Activated naive CD4-positive, alpha-beta T cell treated with anti-CD3 and anti-CD28 coated beads, Interleukin-2, amount 50 U/mL, for 72 hours (primary cell): Measurements from ENCODE around the gene EPHA8. TPM values are rescaled to one million over a fixed set of nuclear protein-coding genes. Genes with fewer than 3 reads are reported as not detected.

Experiments used
- ATAC-seq, 2 donors: fragments of 150-1000 bp; cut with Tn5 transposase; 2 replicates each; pipeline ENCODE4 v1.10.0; 2021; ENCODE audit warnings: mild to moderate bottlenecking in 2 of 2, moderate library complexity in 2 of 2
- DNase-seq, 2 donors: peaks; one replicate each; pipeline ENCODE4 v3.0.0; 2021 to 2022; ENCODE audit warnings: low spot score in 2 of 2
- H3K27ac Mint-ChIP-seq, 2 donors: one replicate each; pipeline ENCODE4 v1.8.0; 2022; ENCODE audit warnings: mild to moderate bottlenecking in 2 of 2, mixed read lengths in 2 of 2
- H3K36me3 Mint-ChIP-seq, 2 donors: one replicate each; pipeline ENCODE4 v1.8.0; 2022; ENCODE audit warnings: mixed read lengths in 2 of 2
- H3K9me3 Mint-ChIP-seq, 2 donors: one replicate each; pipeline ENCODE4 v1.8.0; 2022; ENCODE audit warnings: mixed read lengths in 2 of 2
- total RNA-seq, 2 donors: library from RNA; stranded (reverse); gene quantifications; one replicate each; pipeline ENCODE4 v1.2.3, GENCODE V29; 2022

EPHA8 gene
- total RNA-seq, 2 donors from 2014 or later = not detected

DNA sequence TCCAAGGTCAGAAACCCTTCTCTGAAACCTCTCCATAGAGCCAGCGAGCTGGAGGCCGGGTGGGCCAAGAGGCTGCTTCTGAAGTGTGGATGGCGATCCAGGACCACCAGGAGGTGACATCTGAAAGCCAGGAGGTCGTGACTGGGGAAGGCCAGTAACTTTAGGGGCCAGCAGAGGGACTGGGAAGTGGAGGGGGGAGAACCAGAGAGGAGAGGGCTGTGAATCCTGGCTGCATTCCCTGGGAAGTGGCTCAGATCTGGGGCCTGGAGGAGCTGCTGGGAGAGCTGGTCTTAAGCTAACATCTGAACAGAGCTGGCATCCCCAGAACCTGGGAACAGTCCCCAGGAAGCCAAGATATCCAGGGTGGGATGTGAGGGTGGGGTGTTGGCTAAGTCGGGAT is 11.3 kb upstream of the EPHA8 start:
- H3K27ac Mint-ChIP-seq = no peak overlapping the region
- H3K9me3 Mint-ChIP-seq = no peaks in the 10 kb centered on the region
- DNase-seq (no peak), ATAC-seq (no peak)
- H3K36me3 Mint-ChIP-seq = no peaks in the 10 kb centered on the region

GRCh38 chr1:22553104-22553880 is 10.0 kb upstream of the EPHA8 start:
- DNase-seq = no peak
- Mint-ChIP-seq H3K27ac (peak overlapping the region in 1 of 2 donors; percentile 53), H3K36me3 (no peaks in the 10 kb centered on the region), H3K9me3 (no peaks in the 10 kb centered on the region)
- ATAC-seq = no peak

DNA sequence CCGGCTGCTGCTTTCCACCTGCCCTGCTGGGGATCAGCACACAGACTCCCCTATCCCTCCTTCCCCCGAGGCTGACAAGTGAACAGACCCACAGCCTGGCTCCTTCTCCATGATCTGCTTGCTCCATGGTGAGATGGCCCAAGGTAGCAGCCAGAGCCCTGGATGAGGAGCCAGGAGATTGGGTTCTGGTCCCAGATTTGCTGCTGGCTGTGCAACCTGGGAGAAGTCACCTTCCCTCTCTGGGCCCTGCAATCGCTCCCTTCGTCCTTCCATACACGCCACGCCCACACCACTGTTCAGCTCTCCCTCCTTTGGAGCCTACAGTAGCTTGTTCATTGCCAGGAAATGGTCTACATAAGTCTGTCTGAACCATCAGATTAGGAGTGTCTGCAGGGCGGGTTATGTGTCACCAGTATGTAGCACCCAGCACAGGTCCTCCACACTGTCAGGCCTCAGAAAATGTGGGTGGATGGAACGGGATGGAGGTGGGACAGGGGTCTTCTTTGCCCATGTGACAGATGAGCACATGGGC is 9.2 kb upstream of the EPHA8 start:
- Mint-ChIP-seq H3K9me3 (no peaks in the 10 kb centered on the region), H3K36me3 (no peaks in the 10 kb centered on the region), H3K27ac (no peak overlapping the region)
- no peak for ATAC-seq
- no peak for DNase-seq

DNA sequence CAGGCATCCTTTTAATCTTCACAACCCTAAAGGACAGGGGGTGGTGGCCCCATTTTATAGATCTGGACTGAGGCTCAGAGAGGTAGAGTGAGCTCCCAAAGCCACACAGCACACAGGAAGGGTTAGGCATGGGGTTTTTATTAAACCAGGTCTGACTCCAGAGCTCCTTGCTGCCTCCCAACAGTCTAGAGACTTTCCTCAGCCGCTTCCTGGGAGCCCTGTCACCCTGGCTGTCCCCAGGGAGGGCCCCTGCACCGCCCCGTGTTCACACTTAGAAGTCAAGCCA is 8.0 kb upstream of the EPHA8 start:
- ATAC-seq (no peak), DNase-seq (no peak)
- no peaks in the 10 kb centered on the region for H3K9me3 Mint-ChIP-seq
- no peak overlapping the region for H3K27ac Mint-ChIP-seq
- no peaks in the 10 kb centered on the region for H3K36me3 Mint-ChIP-seq

- ATAC-seq (no peak), DNase-seq (no peak)
- no peaks in the 10 kb centered on the region for H3K36me3 Mint-ChIP-seq
- no peak overlapping the region for H3K27ac Mint-ChIP-seq
- H3K9me3 Mint-ChIP-seq = no peaks in the 10 kb centered on the region
Observed at GRCh38 chr1:22556391-22557104, 6.7 kb upstream of the EPHA8 start.

DNA sequence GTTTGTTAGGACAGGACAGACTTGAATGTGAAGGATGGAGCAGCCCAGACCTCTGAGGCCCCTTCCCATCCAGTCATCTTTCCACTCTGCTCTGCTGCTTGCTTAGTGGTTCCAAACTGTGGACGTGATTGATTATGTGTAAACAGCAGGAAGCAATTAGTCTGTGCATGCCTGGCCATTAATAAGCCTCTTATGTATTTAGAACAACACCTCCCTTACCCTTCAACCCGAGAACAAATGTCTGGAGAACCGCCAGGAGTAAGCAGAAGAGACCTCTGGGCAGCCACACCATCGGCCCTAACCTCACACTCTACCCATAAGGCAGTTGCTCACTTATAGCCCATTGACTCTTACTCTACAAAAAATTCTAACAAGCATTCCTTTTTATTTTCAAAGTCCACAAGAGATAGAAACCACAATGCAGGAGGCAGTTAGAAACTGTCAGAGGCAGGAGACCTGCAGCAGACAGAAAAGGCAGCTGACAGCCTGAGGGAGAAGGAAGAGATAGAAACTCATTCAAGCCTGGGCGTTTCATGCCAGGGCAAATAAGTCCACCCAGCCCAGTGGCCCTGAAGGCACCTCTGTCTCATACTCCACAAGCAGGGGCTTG is 5.8 kb upstream of the EPHA8 start:
- no peak overlapping the region for H3K27ac Mint-ChIP-seq
- ATAC-seq = no peak

GRCh38 chr1:22563671-22564602 is 648 bp downstream of the EPHA8 start:
- H3K36me3 Mint-ChIP-seq = no peaks in the 10 kb centered on the region
- no peak overlapping the region for H3K27ac Mint-ChIP-seq
- no peaks in the 10 kb centered on the region for H3K9me3 Mint-ChIP-seq
- no peak for ATAC-seq
- no peak for DNase-seq

More for the DNA sequence above, 5.8 kb upstream of the EPHA8 start:
- no peaks in the 10 kb centered on the region for H3K9me3 Mint-ChIP-seq
- no peaks in the 10 kb centered on the region for H3K36me3 Mint-ChIP-seq
- DNase-seq = no peak

- DNase-seq = no peak
- no peaks in the 10 kb centered on the region for H3K36me3 Mint-ChIP-seq
- no peak for ATAC-seq
- H3K27ac Mint-ChIP-seq = no peak overlapping the region
- H3K9me3 Mint-ChIP-seq = no peaks in the 10 kb centered on the region
Observed at GRCh38 chr1:22566161-22566560, 2.9 kb downstream of the EPHA8 start.

DNA sequence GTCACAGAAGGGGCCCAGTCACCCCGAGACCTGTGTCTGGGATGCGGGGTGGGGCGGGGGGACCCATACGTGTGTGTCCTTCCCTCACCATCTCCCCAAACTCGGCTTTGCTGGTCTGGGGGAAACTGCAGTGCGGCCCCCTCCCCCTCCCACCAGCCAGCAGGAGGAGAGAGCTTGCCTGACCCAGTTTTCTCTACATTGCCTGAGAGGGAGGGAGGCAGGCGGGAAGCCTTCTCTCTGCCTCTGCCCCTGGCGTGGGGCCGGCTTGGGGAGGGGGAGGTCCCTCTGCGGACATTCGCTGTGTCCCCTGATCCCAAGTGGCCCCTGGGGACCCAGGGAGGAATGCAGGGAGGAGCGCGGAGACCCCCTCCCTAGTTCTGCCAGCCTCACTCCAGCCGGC is 3.9 kb downstream of the EPHA8 start:
- Mint-ChIP-seq H3K36me3 (no peaks in the 10 kb centered on the region), H3K9me3 (no peaks in the 10 kb centered on the region), H3K27ac (no peak overlapping the region)
- no peak for DNase-seq
- ATAC-seq = no peak

- no peaks in the 10 kb centered on the region for H3K36me3 Mint-ChIP-seq
- H3K9me3 Mint-ChIP-seq = no peaks in the 10 kb centered on the region
- no peak overlapping the region for H3K27ac Mint-ChIP-seq
- DNase-seq = no peak
- ATAC-seq = no peak
Observed at GRCh38 chr1:22567994-22568393, 4.7 kb downstream of the EPHA8 start.

DNA sequence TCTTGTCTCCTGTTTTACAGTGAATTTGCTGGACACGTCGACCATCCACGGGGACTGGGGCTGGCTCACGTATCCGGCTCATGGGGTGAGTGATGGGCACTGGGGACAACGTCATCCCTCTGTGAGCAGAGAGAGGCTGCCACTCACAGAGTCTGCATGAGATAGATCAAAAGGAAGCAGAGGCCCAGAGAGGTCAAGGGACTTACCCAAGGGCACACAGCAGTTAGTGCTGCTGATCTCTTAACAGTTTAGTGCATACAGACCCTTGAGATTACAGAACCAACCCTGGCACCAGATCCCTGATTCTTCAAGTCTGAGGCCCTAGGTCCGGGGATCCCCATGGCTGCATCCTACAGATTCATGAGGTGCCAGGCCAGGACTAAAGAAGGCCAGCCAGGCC is 6.0 kb downstream of the EPHA8 start:
- no peak for DNase-seq
- Mint-ChIP-seq H3K27ac (no peak overlapping the region), H3K36me3 (no peaks in the 10 kb centered on the region), H3K9me3 (no peaks in the 10 kb centered on the region)
- no peak for ATAC-seq

DNA sequence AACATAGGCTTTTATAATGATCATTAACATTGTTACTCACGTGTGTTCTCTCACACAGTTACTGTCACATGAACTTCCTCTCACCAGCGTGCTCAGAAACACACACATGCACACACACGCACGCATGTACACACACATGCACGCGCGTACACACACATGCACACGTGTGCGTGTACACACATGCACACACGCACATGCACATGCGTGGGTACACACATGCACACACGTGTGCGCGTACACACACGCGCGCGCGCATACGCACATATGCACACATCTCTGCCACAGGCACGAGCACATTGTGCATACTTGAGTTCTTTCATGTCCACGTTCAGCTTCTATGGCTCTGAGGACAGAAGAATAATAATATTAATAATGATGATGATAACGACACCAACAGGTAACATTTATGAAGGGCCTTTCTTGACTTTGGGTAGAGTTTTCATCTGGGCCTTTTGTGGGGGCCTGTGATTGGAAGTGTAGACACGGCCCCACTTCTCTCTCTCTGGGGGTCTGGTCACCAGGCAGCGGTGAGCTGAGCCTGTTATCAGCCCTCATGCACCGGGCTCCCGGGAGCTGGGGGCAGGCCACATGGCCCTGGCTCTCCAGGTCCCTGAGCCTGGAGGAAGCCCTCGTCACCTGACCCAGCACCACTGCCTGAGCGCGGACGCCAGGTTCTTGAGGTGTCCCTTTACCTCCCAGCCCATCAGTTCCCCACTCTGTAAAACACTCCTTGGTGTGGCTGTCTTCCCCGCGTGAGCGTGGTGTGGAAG is 7.0 kb downstream of the EPHA8 start:
- ATAC-seq = no peak
- H3K36me3 Mint-ChIP-seq = no peaks in the 10 kb centered on the region
- no peak overlapping the region for H3K27ac Mint-ChIP-seq
- DNase-seq = no peak
- no peaks in the 10 kb centered on the region for H3K9me3 Mint-ChIP-seq

- H3K9me3 Mint-ChIP-seq = peaks cover 4 to 7% of the 10 kb centered on the region in 2 donors
- no peak for ATAC-seq
Observed at GRCh38 chr1:22572818-22573217, 9.5 kb downstream of the EPHA8 start.

GRCh38 chr1:22573237-22573636 is 9.9 kb downstream of the EPHA8 start:
- Mint-ChIP-seq H3K36me3 (peaks cover 0 to 7% of the 10 kb centered on the region in 2 donors), H3K9me3 (peaks cover 8 to 11% of the 10 kb centered on the region in 2 donors), H3K27ac (no peak overlapping the region)
- DNase-seq (no peak), ATAC-seq (no peak)

More at GRCh38 chr1:22572818-22573217, 9.5 kb downstream of the EPHA8 start:
- DNase-seq = no peak
- Mint-ChIP-seq H3K27ac (no peak overlapping the region), H3K36me3 (peaks cover 0 to 7% of the 10 kb centered on the region in 2 donors)

GRCh38 chr1:22575532-22576149 is 12.4 kb downstream of the EPHA8 start:
- H3K27ac Mint-ChIP-seq = no peak overlapping the region
- DNase-seq (no peak), ATAC-seq (no peak)
- peaks cover 18 to 19% of the 10 kb centered on the region in 2 donors for H3K9me3 Mint-ChIP-seq
- peaks cover 6 to 7% of the 10 kb centered on the region in 2 donors for H3K36me3 Mint-ChIP-seq
